ENCODE measurements around the gene ZNF398. TPM values are rescaled to one million over a fixed set of nuclear protein-coding genes. Genes with fewer than 3 reads are reported as not detected.

ZNF398 gene
- total RNA-seq, 1 donor from 2014 or later, result 14.2 TPM

DNA sequence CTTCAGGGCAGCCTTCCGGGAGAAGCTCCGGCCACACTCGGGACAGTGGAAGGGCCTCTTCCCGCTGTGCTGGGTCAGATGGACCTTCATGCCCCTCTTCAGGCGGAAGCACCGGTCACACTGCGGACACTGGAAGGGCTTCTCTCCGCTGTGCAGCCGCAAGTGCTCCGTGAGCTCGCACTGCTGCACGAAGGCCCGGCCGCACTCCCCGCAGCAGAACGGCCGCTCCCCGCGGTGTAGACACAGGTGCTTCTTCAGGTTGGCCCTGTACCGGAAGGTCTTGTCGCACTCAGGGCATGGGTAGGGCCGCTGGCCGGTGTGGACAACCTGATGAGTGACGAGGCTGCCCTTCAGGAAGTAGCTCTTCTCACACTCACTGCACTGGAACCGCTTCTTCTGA, 42.5 kb upstream of the ZNF398 start:
- TF ChIP-seq, protein P1, sequence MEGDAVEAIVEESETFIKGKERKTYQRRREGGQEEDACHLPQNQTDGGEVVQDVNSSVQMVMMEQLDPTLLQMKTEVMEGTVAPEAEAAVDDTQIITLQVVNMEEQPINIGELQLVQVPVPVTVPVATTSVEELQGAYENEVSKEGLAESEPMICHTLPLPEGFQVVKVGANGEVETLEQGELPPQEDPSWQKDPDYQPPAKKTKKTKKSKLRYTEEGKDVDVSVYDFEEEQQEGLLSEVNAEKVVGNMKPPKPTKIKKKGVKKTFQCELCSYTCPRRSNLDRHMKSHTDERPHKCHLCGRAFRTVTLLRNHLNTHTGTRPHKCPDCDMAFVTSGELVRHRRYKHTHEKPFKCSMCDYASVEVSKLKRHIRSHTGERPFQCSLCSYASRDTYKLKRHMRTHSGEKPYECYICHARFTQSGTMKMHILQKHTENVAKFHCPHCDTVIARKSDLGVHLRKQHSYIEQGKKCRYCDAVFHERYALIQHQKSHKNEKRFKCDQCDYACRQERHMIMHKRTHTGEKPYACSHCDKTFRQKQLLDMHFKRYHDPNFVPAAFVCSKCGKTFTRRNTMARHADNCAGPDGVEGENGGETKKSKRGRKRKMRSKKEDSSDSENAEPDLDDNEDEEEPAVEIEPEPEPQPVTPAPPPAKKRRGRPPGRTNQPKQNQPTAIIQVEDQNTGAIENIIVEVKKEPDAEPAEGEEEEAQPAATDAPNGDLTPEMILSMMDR (IDR thresholded peaks at IDR 0.05; ENCODE audit: insufficient read depth, low read length, poor library complexity, severe bottlenecking), result no peak
- DNase-seq (ENCODE audit: low read depth), result no peak
- H3K27me3 ChIP-seq (ENCODE audit: control insufficient read depth, insufficient read depth, low read length), result no peaks in the 10 kb centered on the region
- no peaks in the 10 kb centered on the region for H3K36me3 ChIP-seq (ENCODE audit: control insufficient read depth, insufficient read depth, low read length)
- H3K4me3 ChIP-seq (ENCODE audit: low read depth, low read length), result no peak overlapping the region

DNA sequence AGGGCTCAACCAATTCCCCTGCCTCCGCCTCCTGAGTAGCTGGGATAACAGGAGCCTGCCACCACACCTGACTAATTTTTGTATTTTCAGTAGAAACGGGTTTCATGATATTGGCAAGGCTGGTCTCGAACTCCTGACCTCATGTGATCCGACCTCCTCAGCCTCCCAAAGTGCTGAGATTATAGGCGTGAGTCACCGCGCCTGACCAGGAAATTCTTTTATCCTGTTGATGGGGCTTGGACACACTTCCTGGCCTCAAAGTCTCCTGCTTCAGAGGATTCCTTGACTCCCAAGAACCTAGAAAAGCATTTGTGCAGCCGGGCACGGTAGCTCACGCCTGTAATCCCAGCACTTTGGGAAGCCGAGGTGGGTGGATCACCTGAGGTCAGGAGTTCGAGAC, 37.3 kb upstream of the ZNF398 start:
- DNase-seq (ENCODE audit: low read depth), result no peak

DNA sequence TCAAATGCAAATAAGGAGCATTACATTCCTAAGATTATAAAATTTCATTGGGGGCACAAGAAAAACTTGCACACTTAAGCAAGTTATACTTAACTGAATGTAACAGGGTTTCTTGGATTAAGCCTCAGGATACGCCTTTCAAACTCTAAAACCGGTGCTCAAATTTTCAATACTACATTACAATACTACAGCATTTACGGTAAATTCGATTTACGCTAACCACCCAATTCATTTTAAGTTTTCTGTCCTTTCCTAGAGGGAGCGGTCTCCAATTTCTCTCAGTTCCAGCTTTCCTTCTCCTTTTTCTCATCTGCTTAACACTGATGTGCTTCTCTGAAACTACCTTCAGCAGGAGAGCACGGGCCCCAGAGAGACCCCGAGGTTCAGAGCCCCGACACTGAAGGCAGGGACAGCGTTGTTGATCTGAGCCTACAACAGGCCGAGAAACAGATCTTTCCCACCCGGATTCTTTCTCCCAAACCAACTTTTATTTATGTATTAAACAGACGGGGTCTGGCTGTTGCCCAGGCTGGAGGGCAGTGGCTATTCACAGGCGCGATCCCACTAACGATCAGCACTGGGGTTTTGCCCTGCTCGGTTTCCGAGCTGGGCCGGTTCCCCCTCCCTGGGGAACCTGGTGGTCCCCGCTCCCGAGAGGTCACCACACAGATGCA, 21.9 kb upstream of the ZNF398 start:
- TF ChIP-seq, protein P1 (IDR thresholded peaks at IDR 0.05; ENCODE audit: insufficient read depth, low read length, poor library complexity, severe bottlenecking), result no peak
- H3K4me3 ChIP-seq (ENCODE audit: low read depth, low read length), result peak overlapping the region; percentile 58
- no peaks in the 10 kb centered on the region for H3K36me3 ChIP-seq (ENCODE audit: control insufficient read depth, insufficient read depth, low read length)
- DNase-seq (ENCODE audit: low read depth), result no peak
- H3K27me3 ChIP-seq (ENCODE audit: control insufficient read depth, insufficient read depth, low read length), result no peaks in the 10 kb centered on the region

More for the DNA sequence above, 37.3 kb upstream of the ZNF398 start:
- H3K4me3 ChIP-seq (ENCODE audit: low read depth, low read length), result no peak overlapping the region
- TF ChIP-seq, protein P1 (IDR thresholded peaks at IDR 0.05; ENCODE audit: insufficient read depth, low read length, poor library complexity, severe bottlenecking), result no peak
- H3K36me3 ChIP-seq (ENCODE audit: control insufficient read depth, insufficient read depth, low read length), result no peaks in the 10 kb centered on the region
- H3K27me3 ChIP-seq (ENCODE audit: control insufficient read depth, insufficient read depth, low read length), result no peaks in the 10 kb centered on the region

DNA sequence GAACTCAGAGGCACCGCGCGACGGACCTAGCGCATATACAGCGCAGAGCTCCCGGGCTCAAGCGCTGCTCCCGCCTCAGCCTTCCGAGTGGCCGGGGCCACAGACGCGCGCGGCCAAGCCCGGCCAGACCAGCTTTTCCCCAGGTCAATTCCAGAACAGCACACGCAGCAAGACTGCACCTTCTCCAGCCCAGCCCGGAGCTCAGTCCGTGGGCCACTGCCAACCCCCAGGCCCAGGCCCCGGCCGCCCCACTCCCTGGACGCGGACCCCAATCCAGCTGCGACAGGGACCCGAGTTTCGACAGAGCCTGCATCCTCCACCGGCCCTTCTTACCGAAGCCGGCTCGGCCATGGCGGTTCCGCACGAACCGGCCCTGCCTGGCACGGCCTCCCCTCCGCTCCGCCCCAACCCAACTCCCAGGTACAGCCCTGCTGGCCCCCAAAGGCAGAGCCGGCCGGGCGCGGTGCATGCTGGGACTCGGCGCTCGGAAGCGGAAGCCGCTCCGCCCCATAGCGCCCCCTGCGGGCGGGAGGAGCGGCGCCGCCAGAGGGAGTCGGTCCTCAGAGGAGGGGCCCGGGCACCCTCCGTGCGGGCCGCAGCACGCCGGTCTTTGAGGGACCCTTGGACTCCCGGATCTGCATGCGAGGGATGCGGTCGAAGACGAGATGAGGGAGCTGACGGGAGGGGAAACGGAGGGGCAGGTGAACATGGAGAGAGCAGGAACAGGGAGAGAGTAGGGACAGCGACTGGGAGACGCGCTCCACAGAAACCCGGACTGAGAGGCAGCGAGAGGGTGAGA, 21.2 kb upstream of the ZNF398 start, which contains the start of gene ZNF425:
Gene ZNF425 (minus strand): TSS at position 462 of the 799 bp plus-strand sequence. CDS start 111 bp downstream, at position 351.
- Histone ChIP-seq H3K36me3 (ENCODE audit: control insufficient read depth, insufficient read depth, low read length) (no peaks in the 10 kb centered on the region), H3K4me3 (ENCODE audit: low read depth, low read length) (peak within 1 kb of the TSS; percentile 58), H3K27me3 (ENCODE audit: control insufficient read depth, insufficient read depth, low read length) (no peaks in the 10 kb centered on the region)
- TF ChIP-seq, protein P1 (IDR thresholded peaks at IDR 0.05; ENCODE audit: insufficient read depth, low read length, poor library complexity, severe bottlenecking), result peak; percentile 73
- peak; percentile 56 for DNase-seq (ENCODE audit: low read depth)

DNA sequence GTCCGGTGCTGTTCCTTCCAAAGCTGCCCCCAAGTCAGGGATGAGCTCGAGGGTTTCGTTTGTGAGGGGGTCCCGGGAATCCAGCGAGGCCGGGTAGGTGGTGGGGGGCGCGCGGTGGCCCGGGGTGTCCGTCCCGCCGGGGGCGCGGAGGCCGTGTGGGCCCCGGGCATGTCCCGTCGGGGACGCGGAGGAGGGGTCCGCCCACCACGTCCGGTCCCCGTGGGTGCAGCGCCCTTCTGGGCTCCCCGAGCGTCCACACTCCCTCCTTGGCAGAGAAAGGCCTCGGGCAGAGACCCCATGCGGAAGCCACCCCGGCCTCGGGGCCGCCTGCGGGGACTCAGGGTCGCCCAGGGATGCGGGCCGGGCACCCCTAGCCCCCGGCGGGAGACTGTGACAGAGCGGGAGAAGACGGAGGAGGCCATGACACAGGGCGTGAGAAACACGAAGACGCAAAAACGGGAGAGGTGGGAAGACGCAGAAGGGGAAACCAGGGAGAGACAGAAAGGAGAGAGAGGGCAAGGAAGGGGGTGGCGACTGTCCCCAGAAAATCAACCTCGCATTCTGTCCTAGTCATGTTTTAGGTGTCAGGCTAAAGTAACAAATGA, 20.5 kb upstream of the ZNF398 start:
- no peak for DNase-seq (ENCODE audit: low read depth)

More for the DNA sequence above, 20.5 kb upstream of the ZNF398 start:
- Histone ChIP-seq H3K36me3 (ENCODE audit: control insufficient read depth, insufficient read depth, low read length) (no peaks in the 10 kb centered on the region), H3K4me3 (ENCODE audit: low read depth, low read length) (peak overlapping the region; percentile 58), H3K27me3 (ENCODE audit: control insufficient read depth, insufficient read depth, low read length) (no peaks in the 10 kb centered on the region)
- TF ChIP-seq, protein P1 (IDR thresholded peaks at IDR 0.05; ENCODE audit: insufficient read depth, low read length, poor library complexity, severe bottlenecking), result no peak

All from kidney epithelial cell (primary cell).